Effector CD8-positive, alpha-beta T cell (primary cell): ENCODE measurements around the gene MYH11.
"Not testable (repeated sequence)": the region's sequence is repeated elsewhere in the genome, so short reads cannot be mapped to it uniquely, and the experiment has no call there.

Source experiments
- DNase-seq: peaks from one replicate; lab custom pipeline; 2025; lab: John Stamatoyannopoulos, UW

MYH11 gene

DNA sequence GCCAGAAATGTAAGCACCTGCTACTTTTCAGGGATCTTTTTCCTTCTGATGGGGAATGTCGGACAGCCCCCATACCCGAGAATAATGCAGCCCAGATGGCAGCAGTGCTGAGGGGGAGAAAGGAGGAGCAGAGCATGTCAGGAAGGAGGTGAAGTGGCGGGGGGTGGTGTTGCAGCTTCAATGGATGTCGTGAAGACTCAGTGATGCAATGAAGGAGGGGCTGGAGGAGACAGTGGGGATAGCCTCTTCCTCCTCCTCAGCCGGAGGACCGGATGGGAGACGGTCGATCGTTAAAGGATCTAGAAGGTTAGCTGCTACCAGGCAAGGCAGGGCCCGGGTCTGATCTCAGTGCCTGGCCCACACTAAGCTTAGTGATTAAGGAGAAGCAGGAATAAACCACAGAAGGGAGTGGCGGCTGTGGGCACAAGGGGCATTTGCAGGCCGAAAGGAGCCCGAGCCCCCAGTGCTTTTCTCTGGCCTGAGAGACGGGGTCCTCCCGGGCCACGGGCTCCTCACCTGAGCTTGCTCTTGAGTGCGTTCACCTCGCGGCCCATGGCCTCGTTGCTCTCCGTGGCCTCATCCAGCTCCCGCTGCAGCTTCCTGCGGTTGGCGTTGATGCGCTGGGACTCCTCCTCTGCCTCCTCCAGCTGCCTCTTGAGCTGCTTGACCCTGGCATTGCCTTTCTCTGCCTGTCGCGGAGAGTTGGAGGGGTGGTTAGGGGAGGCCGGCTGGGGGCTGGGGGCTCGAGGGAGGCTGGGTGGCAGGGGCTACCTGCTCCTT lies 142.2 kb downstream of the MYH11 start:
- DNase-seq: no peak

GRCh38 chr16:15708997-15709396 lies 147.8 kb downstream of the MYH11 start:
- no peak for DNase-seq

- DNase-seq: no peak
These were observed 148.7 kb downstream of the MYH11 start for GRCh38 chr16:15708096-15708495.

DNA sequence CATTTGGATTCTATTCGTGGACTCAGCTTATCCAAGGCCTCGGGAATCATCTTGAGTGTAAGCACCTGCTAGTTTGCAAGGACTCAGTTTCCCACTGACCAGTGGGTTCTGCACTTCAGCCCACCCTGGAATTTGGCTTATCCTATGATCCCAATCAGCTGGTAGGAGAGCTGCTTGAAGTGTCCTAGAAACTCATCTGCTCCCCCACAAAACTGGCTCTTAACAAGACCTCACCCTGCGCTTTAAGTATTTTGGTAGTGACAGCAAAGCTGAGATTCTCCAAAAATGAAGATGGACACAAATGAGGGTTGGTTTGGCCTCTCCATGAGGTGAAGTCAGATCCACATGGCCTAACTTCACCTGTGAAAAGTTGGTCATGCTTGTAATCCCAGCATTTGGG lies 149.5 kb downstream of the MYH11 start:
- DNase-seq: no peak

- no peak for DNase-seq
These were observed 151.7 kb downstream of the MYH11 start for GRCh38 chr16:15705064-15705565.

DNA sequence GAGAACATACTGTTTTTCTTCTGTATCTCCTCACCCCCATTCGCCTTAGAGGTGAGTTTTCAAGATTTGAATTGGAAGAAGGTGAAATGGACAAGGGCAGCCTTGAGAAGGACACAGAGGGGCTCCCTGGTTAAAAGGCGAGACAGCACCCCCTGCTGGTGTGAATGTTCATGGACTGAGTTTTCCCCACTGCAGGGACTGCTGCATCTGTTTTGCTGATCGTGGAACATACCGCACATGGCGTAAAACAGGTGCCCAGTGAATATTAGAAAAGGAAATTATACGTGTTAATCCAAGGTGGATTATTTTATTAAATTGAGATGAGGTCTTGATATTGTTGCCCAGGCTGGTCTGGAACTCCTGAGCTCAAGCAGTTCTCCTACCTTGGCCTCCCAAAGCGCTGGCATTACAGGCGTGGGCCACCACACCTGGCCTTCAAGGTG lies 152.3 kb downstream of the MYH11 start:
- peak; percentile 66 for DNase-seq

GRCh38 chr16:15703029-15703736 lies 153.6 kb downstream of the MYH11 start:
- DNase-seq: no peak

DNA sequence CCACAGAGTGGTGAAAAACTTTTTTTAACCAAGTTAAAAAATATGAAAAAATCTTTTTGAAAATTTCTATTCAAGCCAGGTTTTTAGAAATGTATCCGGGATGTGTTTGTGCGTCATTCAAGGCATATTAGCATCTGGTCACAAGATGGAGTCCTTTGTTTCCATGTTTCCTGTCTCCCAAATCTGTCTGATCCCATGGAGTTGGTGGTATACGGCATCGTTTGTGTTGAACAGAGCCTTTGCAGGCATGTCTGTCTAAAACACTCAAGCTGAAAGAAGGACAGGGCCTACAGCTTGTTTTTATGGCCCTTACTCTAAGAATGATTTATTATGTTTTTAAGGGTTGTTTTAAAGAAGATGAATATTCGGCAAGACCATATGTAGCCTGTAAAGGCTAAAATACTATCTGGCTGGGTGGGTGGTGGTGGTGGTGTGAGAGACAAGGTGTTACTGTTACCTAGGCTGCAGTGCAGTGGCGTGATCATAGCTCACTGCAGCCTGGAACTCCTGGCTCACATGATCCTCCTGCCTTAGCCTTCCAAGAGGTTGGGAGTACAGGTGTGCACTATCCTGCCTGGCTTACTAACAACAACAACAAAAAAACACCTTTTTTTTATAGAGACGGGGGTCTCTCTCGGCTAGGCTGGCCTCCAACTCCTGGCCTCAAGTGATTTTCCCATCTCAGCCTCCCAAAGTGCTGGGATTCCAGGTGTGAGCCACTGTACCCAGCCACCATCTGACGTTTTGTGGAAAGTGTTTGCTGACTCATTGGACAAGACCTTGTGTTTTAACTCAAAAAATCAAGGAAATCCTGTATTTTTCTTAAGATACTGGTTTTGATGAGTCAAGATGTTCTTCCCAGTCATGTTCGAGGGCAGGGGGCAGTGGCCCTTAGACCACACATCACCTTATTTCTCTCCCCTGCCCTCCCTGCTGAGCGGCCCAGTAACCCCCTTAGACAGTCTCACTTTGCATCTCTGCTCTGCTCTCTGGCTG lies 154.6 kb downstream of the MYH11 start:
- no peak for DNase-seq

DNA sequence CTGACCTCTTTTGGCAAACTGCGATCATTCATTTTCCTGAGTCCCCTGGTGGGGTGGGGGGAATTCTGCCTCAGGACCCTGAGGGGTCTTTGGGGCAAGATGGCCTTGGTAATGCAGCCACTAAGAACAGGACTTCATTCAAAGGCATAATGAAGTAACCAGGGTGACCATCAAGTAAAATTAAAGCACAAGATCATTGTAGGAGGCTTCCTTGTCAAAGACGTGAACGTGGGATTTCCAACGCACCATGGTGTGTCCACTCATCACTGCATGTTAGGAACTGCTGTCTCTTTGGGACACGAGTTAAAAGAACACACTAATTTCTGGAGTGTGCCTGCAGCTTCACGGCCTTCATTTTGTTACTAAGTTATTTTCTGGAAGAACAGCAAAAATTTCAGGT lies 155.5 kb downstream of the MYH11 start:
- no peak for DNase-seq

- no peak for DNase-seq
These were observed 157.0 kb downstream of the MYH11 start for GRCh38 chr16:15699819-15700218.

- DNase-seq: no peak
These were observed 162.3 kb downstream of the MYH11 start for GRCh38 chr16:15694499-15694898.

GRCh38 chr16:15692508-15692907 lies 164.3 kb downstream of the MYH11 start:
- DNase-seq: not testable (repeated sequence)

GRCh38 chr16:15691046-15691445 lies 165.8 kb downstream of the MYH11 start:
- no peak for DNase-seq

DNA sequence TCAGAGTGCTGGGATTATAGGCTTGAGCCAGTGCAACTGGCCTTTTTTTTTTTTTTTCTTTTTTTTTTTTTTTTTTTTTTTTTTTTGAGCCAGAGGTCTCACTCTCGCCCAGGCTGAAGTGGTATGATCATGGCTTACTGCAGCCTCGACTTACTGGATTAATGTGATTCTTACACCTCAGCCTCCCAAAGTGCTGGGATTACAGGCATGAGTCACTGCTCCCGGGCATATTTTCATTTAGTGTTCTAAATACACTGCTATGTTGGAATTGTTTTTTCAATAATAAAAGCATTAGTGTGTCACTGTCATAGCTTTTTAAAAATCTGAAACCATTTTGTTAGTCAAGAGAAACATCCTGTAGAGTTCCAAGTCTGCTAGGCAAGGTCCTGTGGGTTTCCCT lies 166.5 kb downstream of the MYH11 start:
- DNase-seq: no peak

DNA sequence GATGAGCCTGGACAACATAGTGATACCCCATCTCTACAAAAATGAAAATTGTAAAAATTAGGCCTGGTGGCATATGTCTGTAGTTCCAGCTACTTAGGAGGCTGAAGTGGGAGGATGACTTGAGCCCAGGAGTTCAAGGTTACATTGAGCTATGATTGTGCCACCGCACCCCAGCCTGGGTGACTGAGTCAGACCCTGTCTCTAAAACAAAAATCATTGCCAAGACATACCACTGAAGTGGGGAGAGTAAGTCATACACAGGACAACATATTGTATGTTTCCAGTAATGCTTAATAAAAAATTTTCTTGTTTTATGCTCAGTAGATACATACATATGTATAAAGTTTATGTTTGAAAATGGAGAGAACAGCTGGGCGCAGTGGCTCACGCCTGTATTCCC lies 167.5 kb downstream of the MYH11 start:
- DNase-seq: no peak

- DNase-seq: no peak
These were observed 170.5 kb downstream of the MYH11 start for GRCh38 chr16:15686287-15686686.

- DNase-seq: no peak
These were observed 174.7 kb downstream of the MYH11 start for GRCh38 chr16:15682105-15682570.

DNA sequence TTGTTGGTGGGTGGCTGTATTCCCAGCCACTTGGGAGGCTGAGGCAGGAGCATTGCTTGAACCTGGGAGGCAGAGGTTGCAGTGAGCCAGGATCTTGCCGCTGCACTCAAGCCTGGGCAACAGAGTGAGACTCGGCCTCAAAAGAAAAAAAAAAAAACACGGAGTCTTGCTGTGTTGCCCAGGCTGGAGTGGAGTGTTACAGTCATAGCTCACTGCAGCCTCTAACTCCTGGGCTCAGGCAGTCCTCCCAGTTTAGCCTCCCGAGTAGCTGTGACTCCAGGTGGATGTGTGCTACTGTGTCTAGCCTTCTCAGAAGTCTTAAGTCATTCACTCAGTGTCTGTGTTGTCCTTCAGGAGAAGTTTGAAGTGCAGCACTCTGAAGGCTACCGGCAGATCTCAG lies 179.4 kb downstream of the MYH11 start:
- DNase-seq: no peak

DNA sequence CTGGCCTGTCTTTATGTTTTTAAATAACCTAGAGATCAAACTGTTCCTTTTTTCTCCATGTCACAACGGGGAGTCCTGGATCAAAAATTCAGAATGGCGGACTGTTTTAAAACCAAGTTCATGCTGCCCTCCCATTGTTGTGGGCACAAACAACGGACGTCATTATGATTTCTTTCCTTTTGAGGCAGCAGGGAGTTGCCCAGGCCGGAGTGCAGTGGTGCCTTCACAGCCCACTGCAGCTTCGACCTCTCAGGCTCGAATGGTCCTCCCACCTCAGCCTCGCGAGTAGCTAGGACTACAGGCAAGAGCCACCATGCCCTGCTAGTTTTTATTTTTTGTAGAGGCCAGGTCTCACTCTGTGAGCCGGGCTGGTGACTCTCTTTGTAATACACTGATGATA lies 180.3 kb downstream of the MYH11 start:
- DNase-seq: no peak

DNA sequence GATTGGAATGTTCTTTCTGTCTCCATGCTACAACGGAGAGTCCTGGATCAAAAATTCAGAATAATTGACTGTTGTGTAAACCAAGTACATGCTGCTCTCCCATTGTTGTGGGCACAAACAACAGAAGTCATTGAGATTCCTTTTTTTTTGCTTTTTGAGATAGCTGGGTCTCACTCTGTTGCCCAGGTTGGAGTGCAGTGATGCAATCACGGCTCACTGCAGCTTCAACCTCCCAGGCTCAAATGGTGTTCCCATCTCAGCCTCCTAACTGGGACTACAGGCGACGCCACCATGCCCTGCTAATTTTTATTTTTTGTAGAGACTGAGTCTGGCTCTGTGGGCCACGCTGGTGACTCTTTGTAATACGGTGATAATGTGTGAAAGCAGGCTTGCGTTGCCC lies 182.3 kb downstream of the MYH11 start:
- DNase-seq: no peak

- DNase-seq: peak; percentile 58
These were observed 184.2 kb downstream of the MYH11 start for GRCh38 chr16:15672514-15673167.
